T-helper 1 cell treated with Interleukin-12 subunit alpha and Interleukin-12 subunit beta and Interleukin-4 antibody, amounts not matched to agents 30 μg/mL and 1 μg/mL, for 36 hours (primary cell): ENCODE data around the gene PFDN5.
"Not testable (repeated sequence)": the region's sequence is repeated elsewhere in the genome, so short reads cannot be mapped to it uniquely, and the experiment has no call there.

Experiments used
- H3K27ac Mint-ChIP-seq: one replicate; pipeline ENCODE4 v1.8.0; 2021; ENCODE audit warnings: mild to moderate bottlenecking, mixed read lengths
- H3K27me3 Mint-ChIP-seq: one replicate; pipeline ENCODE4 v1.8.0; 2021; ENCODE audit warnings: low read depth, mixed read lengths
- H3K36me3 Mint-ChIP-seq: one replicate; pipeline ENCODE4 v1.8.0; 2021; ENCODE audit warnings: low read depth, mixed read lengths
- H3K4me1 Mint-ChIP-seq: one replicate; pipeline ENCODE4 v1.8.0; 2021; ENCODE audit warnings: low read depth, mixed read lengths
- H3K4me3 Mint-ChIP-seq: one replicate; pipeline ENCODE4 v1.8.0; 2021; ENCODE audit warnings: mild to moderate bottlenecking, moderate library complexity, mixed read lengths
- H3K9me3 Mint-ChIP-seq: one replicate; pipeline ENCODE4 v1.8.0; 2021; ENCODE audit warnings: mixed read lengths

PFDN5 gene

GRCh38 chr12:53328043-53328435, 32.7 kb downstream of the PFDN5 start:
- Mint-ChIP-seq H3K4me3 (no peak overlapping the region), H3K27me3 (peaks cover 18% of the 10 kb centered on the region)

DNA sequence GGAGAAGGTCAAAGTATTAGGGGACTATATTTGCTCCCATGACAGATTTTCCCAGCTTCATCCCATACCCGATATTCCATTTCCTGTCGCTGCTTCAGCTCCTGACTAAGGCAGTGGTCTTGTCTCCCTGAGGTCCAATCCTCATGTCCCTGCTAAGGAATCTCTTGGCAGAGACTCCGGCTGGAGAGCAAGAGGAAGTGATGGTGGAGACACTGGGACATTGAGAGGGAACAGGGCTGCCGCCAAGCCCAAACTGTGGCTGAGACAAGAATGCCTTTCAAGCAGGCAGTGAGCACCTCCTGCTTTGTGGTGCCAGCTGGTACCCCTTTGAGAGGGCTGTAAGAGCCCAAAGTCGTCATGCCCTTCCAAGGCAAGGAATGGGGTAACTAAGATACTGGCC, 35.3 kb downstream of the PFDN5 start:
- Mint-ChIP-seq H3K27ac (no peak overlapping the region), H3K4me3 (no peak overlapping the region), H3K9me3 (no peaks in the 10 kb centered on the region), H3K4me1 (no peaks in the 10 kb centered on the region), H3K36me3 (no peaks in the 10 kb centered on the region), H3K27me3 (peaks cover 38% of the 10 kb centered on the region)

More at GRCh38 chr12:53328043-53328435, 32.7 kb downstream of the PFDN5 start:
- Mint-ChIP-seq H3K27ac (no peak overlapping the region), H3K4me1 (peaks cover 10% of the 10 kb centered on the region), H3K9me3 (no peaks in the 10 kb centered on the region), H3K36me3 (no peaks in the 10 kb centered on the region)

DNA sequence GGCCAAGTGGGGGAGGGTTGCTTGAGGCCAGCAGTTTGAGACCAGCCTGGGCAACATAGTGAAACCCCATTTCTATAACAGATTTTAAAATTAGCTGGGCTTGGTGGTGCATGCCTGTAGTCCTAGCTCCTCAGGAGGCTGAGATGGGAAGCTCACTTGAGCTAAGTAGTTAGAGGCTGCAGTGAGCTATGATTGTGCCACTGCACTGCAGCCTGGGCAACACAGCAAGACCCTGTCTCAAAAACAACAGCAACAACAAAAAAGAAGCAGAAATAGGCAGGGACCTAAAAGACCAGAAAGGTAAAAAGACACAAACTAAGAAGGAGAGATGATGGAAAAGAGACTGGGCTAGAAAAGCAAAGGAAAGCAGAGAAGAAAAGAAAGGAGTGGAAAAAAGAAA, 37.0 kb downstream of the PFDN5 start:
- H3K4me3 Mint-ChIP-seq, H3K36me3 Mint-ChIP-seq, H3K27ac Mint-ChIP-seq, H3K9me3 Mint-ChIP-seq, H3K4me1 Mint-ChIP-seq: not testable (repeated sequence)
- peaks cover 51% of the 10 kb centered on the region for H3K27me3 Mint-ChIP-seq

- no peaks in the 10 kb centered on the region for H3K9me3 Mint-ChIP-seq
- peaks cover 4% of the 10 kb centered on the region for H3K4me1 Mint-ChIP-seq
- H3K27ac Mint-ChIP-seq: no peak overlapping the region
- peaks cover 50% of the 10 kb centered on the region for H3K27me3 Mint-ChIP-seq
- no peak overlapping the region for H3K4me3 Mint-ChIP-seq
- H3K36me3 Mint-ChIP-seq: no peaks in the 10 kb centered on the region
Observed at GRCh38 chr12:53332744-53333143, 37.4 kb downstream of the PFDN5 start.

- Mint-ChIP-seq H3K36me3 (no peaks in the 10 kb centered on the region), H3K27me3 (peaks cover 54% of the 10 kb centered on the region), H3K4me1 (peaks cover 8% of the 10 kb centered on the region)
Observed at GRCh38 chr12:53333289-53333688, 37.9 kb downstream of the PFDN5 start.

GRCh38 chr12:53333845-53334244, 38.5 kb downstream of the PFDN5 start:
- Mint-ChIP-seq H3K27ac (no peak overlapping the region), H3K9me3 (no peaks in the 10 kb centered on the region), H3K4me3 (no peak overlapping the region), H3K36me3 (no peaks in the 10 kb centered on the region), H3K27me3 (peaks cover 57% of the 10 kb centered on the region), H3K4me1 (peaks cover 9% of the 10 kb centered on the region)

More at GRCh38 chr12:53333289-53333688, 37.9 kb downstream of the PFDN5 start:
- Mint-ChIP-seq H3K9me3 (no peaks in the 10 kb centered on the region), H3K4me3 (no peak overlapping the region), H3K27ac (no peak overlapping the region)

- Mint-ChIP-seq H3K4me3 (no peak overlapping the region), H3K4me1 (peaks cover 9% of the 10 kb centered on the region), H3K36me3 (no peaks in the 10 kb centered on the region), H3K27ac (no peak overlapping the region), H3K27me3 (peaks cover 59% of the 10 kb centered on the region), H3K9me3 (no peaks in the 10 kb centered on the region)
Observed at GRCh38 chr12:53334822-53335221, 39.5 kb downstream of the PFDN5 start.

DNA sequence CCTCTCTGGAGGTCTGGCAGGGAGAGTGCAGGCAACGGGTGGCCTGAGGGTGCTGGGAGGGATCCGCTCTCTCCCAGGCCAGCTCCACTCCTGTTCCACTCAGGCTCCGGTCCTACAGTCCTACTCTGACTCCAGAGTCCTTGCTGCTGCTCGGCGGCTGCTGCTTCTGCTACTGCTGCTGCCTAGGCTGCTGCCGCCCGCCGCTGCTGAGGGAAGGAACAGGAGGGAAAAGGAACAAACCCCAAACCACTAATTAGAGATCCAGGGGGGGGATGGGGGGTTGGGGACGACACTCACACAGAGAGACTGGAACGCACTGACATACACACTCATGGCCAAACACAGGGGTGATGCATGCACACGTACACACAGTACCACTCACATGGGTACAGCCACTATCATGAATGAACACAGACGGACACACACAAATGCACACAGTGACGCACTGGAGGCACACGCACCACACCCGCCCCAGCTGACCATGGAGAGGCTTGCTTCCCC, 40.9 kb downstream of the PFDN5 start, which contains the start of gene SP7:
Gene SP7 (minus strand): TSS at position 174 of the 501 bp plus-strand sequence. CDS start 708 bp downstream, outside the sequence.
- Mint-ChIP-seq H3K4me3 (no peak within 1 kb of the TSS), H3K27me3 (peaks cover 66% of the 10 kb centered on the region)

GRCh38 chr12:53338017-53338416, 42.7 kb downstream of the PFDN5 start:
- Mint-ChIP-seq H3K27me3 (peaks cover 62% of the 10 kb centered on the region), H3K36me3 (no peaks in the 10 kb centered on the region), H3K9me3 (no peaks in the 10 kb centered on the region), H3K4me3 (peak overlapping the region; percentile 2), H3K27ac (no peak overlapping the region), H3K4me1 (peaks cover 9% of the 10 kb centered on the region)

More for the DNA sequence above, 40.9 kb downstream of the PFDN5 start, which contains the start of gene SP7:
- Mint-ChIP-seq H3K27ac (no peak within 1 kb of the TSS), H3K4me1 (peaks cover 9% of the 10 kb centered on the region), H3K36me3 (no peaks in the 10 kb centered on the region), H3K9me3 (no peaks in the 10 kb centered on the region)

DNA sequence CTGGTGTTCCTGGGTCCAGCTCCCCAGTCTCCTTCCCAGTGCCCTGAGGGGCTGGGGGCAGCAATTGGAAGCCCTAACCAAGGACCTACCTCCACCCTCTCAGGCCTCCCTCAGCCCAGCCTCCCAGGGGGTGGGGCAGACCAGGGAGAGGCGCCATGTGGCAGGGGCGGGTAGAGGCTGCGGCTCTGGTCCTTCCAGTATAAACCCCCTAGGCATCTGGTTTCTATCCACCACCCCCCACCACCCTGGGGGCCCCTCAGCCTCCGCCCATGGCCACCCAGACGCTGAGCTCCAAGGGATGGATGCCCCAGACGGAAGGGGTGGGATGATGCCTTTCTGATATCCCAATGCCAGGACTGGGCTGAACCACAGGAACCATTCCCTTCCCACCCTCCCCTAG, 43.6 kb downstream of the PFDN5 start:
- Mint-ChIP-seq H3K4me1 (peaks cover 11% of the 10 kb centered on the region), H3K27me3 (peaks cover 57% of the 10 kb centered on the region), H3K9me3 (no peaks in the 10 kb centered on the region), H3K4me3 (no peak overlapping the region), H3K36me3 (no peaks in the 10 kb centered on the region), H3K27ac (no peak overlapping the region)

DNA sequence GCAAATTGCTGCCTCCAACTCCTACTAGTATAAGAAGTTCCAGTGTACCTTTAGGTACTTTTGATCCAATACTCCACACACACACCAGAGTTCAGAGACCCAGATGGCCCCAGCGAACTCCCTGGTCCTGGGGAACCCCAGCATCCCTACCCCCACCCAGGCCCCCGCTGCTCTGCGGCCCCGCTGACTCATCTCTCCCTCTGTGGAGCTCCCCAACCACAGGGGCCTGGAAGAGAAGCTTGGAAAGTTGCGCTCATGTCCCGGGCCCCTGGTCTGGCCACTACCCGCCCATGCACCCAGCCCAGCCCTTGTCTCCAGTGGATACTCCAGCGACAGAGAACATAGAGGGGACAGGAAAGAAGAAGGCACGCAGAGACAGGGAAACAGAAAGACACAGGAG, 45.1 kb downstream of the PFDN5 start:
- Mint-ChIP-seq H3K36me3 (no peaks in the 10 kb centered on the region), H3K27ac (no peak overlapping the region)

GRCh38 chr12:53343449-53343848, 48.1 kb downstream of the PFDN5 start:
- peak overlapping the region; percentile 30 for H3K4me3 Mint-ChIP-seq
- peaks cover 21% of the 10 kb centered on the region for H3K27me3 Mint-ChIP-seq
- no peak overlapping the region for H3K27ac Mint-ChIP-seq
- H3K4me1 Mint-ChIP-seq: peaks cover 13% of the 10 kb centered on the region
- no peaks in the 10 kb centered on the region for H3K9me3 Mint-ChIP-seq
- no peaks in the 10 kb centered on the region for H3K36me3 Mint-ChIP-seq

More for the DNA sequence above, 45.1 kb downstream of the PFDN5 start:
- Mint-ChIP-seq H3K4me3 (no peak overlapping the region), H3K9me3 (no peaks in the 10 kb centered on the region), H3K4me1 (peaks cover 20% of the 10 kb centered on the region), H3K27me3 (peaks cover 48% of the 10 kb centered on the region)

- no peaks in the 10 kb centered on the region for H3K9me3 Mint-ChIP-seq
- no peaks in the 10 kb centered on the region for H3K36me3 Mint-ChIP-seq
- H3K4me3 Mint-ChIP-seq: peak overlapping the region; percentile 73
- H3K27ac Mint-ChIP-seq: peak overlapping the region; percentile 71
- H3K27me3 Mint-ChIP-seq: peaks cover 19% of the 10 kb centered on the region
- H3K4me1 Mint-ChIP-seq: peaks cover 13% of the 10 kb centered on the region
Observed at GRCh38 chr12:53343969-53344368, 48.6 kb downstream of the PFDN5 start.

DNA sequence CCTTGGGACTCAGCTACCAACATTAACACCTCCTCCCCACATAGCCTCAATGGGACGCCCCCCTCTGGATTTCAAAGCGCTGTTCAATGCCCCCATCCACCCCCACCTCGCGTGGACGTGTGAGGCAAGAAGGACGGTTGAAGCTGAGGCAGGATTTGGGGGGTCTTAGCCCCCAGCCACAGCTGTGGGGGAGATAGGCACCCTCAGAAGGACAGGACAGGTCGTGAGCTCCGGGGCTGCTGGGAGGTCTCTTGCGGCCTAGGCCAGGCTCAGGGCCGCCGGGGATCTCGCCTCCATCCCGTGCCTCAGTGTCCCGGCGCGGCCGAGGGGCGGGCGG, 49.1 kb downstream of the PFDN5 start:
- Mint-ChIP-seq H3K27ac (peak overlapping the region; percentile 71), H3K9me3 (no peaks in the 10 kb centered on the region), H3K27me3 (peaks cover 19% of the 10 kb centered on the region), H3K36me3 (no peaks in the 10 kb centered on the region), H3K4me3 (peak overlapping the region; percentile 73), H3K4me1 (peaks cover 13% of the 10 kb centered on the region)

DNA sequence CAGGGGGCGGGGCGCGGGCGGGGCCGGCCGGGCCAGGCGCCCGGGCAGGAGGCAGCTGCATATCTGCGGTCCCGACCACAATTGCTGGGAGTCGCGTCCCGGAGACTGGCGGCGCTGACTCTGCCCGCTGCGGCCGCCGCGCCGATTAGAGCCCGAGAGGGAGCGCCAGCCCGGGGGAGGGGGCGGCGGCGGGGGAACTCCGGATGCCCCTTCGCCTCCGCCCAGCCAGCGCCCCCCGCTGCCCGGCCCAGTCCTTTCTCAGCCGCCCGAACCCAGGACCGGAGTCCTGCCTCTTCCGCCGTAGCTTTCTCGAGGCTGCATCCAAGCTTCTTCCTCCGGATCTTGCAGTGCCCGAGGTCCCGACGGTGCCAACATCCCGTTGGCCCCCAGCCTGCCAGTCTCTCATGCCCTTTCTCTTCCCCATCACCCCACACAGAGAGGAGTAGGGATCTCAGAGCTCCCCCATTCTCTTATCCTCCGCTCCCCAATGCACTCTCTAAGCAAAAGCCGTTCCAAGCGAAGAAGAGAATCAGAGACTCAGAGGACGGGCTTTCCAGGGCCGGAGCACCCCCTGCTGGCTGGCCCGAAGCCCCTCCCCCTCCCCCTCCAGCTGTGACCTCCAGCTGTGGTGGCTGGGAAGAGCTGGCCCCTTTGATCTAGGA, 49.6 kb downstream of the PFDN5 start:
- peaks cover 15% of the 10 kb centered on the region for H3K27me3 Mint-ChIP-seq
- H3K27ac Mint-ChIP-seq: peak overlapping the region; percentile 95
- peak overlapping the region; percentile 100 for H3K4me3 Mint-ChIP-seq

More for the DNA sequence above, 49.6 kb downstream of the PFDN5 start:
- no peaks in the 10 kb centered on the region for H3K36me3 Mint-ChIP-seq
- H3K9me3 Mint-ChIP-seq: no peaks in the 10 kb centered on the region
- peaks cover 13% of the 10 kb centered on the region for H3K4me1 Mint-ChIP-seq
